DMS114 treated with DMSO at 0.1 percent for 48 hours (cell line): ENCODE results near the gene AGPAT2.
A peak's percentile ranks its signal among the peaks of the same experiment; 100 is the strongest.

ENCODE experiments used
- DNase-seq: peaks from one replicate; lab custom pipeline; 2025; ENCODE audit not compliant: unreplicated experiment; lab: John Stamatoyannopoulos, UW

Gene AGPAT2

GRCh38 chr9:136675477-136676296 is 11.6 kb downstream of the AGPAT2 start:
- no peak for DNase-seq

- DNase-seq: no peak
Measured at GRCh38 chr9:136674786-136675349, 12.4 kb downstream of the AGPAT2 start.

GRCh38 chr9:136673975-136674785 is 13.1 kb downstream of the AGPAT2 start:
- no peak for DNase-seq

GRCh38 chr9:136673088-136673974 is 13.9 kb downstream of the AGPAT2 start:
- DNase-seq: no peak

- no peak for DNase-seq
Measured at GRCh38 chr9:136672431-136673087, 14.7 kb downstream of the AGPAT2 start.

- no peak for DNase-seq
Measured at GRCh38 chr9:136671646-136672430, 15.4 kb downstream of the AGPAT2 start.

GRCh38 chr9:136671254-136671614 is 16.0 kb downstream of the AGPAT2 start:
- DNase-seq: no peak

- DNase-seq: no peak
Measured at GRCh38 chr9:136670576-136671253, 16.5 kb downstream of the AGPAT2 start.

GRCh38 chr9:136669791-136670464 is 17.3 kb downstream of the AGPAT2 start:
- DNase-seq: no peak

- DNase-seq: peak; percentile 3
Measured at GRCh38 chr9:136668983-136669790, 18.1 kb downstream of the AGPAT2 start.

- DNase-seq: no peak
Measured at GRCh38 chr9:136667940-136668760, 19.1 kb downstream of the AGPAT2 start.

- DNase-seq: no peak
Measured at GRCh38 chr9:136667214-136667939, 19.9 kb downstream of the AGPAT2 start.

GRCh38 chr9:136666372-136667213 is 20.7 kb downstream of the AGPAT2 start:
- DNase-seq: no peak

GRCh38 chr9:136665704-136666371 is 21.4 kb downstream of the AGPAT2 start:
- DNase-seq: no peak
